Activated CD4-positive, alpha-beta T cell treated with anti-CD3 and anti-CD28 coated beads for 36 hours (primary cell): ENCODE data around the gene SSR1. TPM values are rescaled to one million over a fixed set of nuclear protein-coding genes. Genes with fewer than 3 reads are reported as not detected.
"Not testable (repeated sequence)": the region's sequence is repeated elsewhere in the genome, so short reads cannot be mapped to it uniquely, and the experiment has no call there.

Source experiments
- ATAC-seq: fragments of 200-7000 bp; cut with Tn5 transposase; one replicate; pipeline ENCODE4 v1.10.0; 2021; ENCODE audit warnings: mild to moderate bottlenecking, moderate library complexity
- CTCF ChIA-PET: fragments of 350-600 bp; sonication (Branson Sonifier 250); formaldehyde crosslinking; loops from one replicate; lab custom pipeline; 2021; ENCODE audit warnings: antibody characterized with exemption; lab: Charles Lee
- POLR2A ChIA-PET: fragments of 350-600 bp; sonication (Branson Sonifier 250); formaldehyde crosslinking; loops from one replicate; lab custom pipeline; 2021; ENCODE audit warnings: antibody characterized with exemption, inconsistent platforms; lab: Charles Lee
- DNase-seq: peaks from one replicate; pipeline ENCODE4 v3.0.0-alpha.2; 2020
- H3K27ac Mint-ChIP-seq: one replicate; pipeline ENCODE4 v1.8.0; 2021; ENCODE audit warnings: mixed read lengths
- H3K27me3 Mint-ChIP-seq: one replicate; pipeline ENCODE4 v1.8.0; 2021; ENCODE audit warnings: mixed read lengths
- H3K36me3 Mint-ChIP-seq: one replicate; pipeline ENCODE4 v1.8.0; 2021; ENCODE audit warnings: low read depth, mixed read lengths
- H3K4me1 Mint-ChIP-seq: one replicate; pipeline ENCODE4 v1.8.0; 2021; ENCODE audit warnings: mixed read lengths
- H3K4me3 Mint-ChIP-seq: one replicate; pipeline ENCODE4 v1.8.0; 2021; ENCODE audit warnings: mild to moderate bottlenecking, moderate library complexity, mixed read lengths
- H3K9me3 Mint-ChIP-seq: one replicate; pipeline ENCODE4 v1.8.0; 2021; ENCODE audit warnings: low read depth, mixed read lengths
- intact Hi-C, 2 experiments: fragments of 100-400 bp; cut with DNase I in 1 of 2; cut with micrococcal nuclease in 1 of 2; formaldehyde crosslinking; loops; one replicate each; pipeline versions ENCODE4 v1.14.2 to v1.15.1; 2022 to 2024; cut with DNase I, micrococcal nuclease
- total RNA-seq, 2 experiments: library from RNA; stranded (reverse); gene quantifications; one replicate each; pipeline ENCODE4 v1.2.3, GENCODE V29; 2021

The SSR1 gene
- total RNA-seq, result 100 to 1,000 TPM; 129 to 165 TPM

- DNase-seq, result peak; percentile 97
- Mint-ChIP-seq H3K27me3 (no peaks in the 10 kb centered on the region), H3K4me3 (peak within 1 kb of the TSS; percentile 99), H3K4me1 (peaks cover 45% of the 10 kb centered on the region), H3K27ac (peak within 1 kb of the TSS; percentile 98), H3K9me3 (peaks cover 6% of the 10 kb centered on the region), H3K36me3 (peaks cover 39% of the 10 kb centered on the region)
- CTCF ChIA-PET, result interaction anchor here (0.7 to 1.0 kb wide), 3 partner anchors 31 to 656 kb away, joined by 3 read pairs; partner anchors contain the start of genes CAGE1 and RIOK1
- ATAC-seq, result peak; percentile 97
- POLR2A ChIA-PET, result interaction anchor here (1.6 to 2.3 kb wide), 2 partner anchors 77 to 79 kb away, joined by 3 to 9 read pairs; partner anchors contain the start of genes CAGE1 and RIOK1
- intact Hi-C loops, result loop anchor here (1.0 to 10.0 kb wide), 10 partner anchors 76 to 1122 kb away; partner anchors contain the start of genes BLOC1S5 (in 2 of the 2), CAGE1 (in 2 of the 2), RIOK1 (in 2 of the 2) and SNRNP48 (in 2 of the 2)
Observed at GRCh38 chr6:7312616-7313504, at the start of gene SSR1. Gene SSR1 (minus strand): TSS chr6:7313199. CDS start chr6:7313120, 79 bp downstream.

- H3K27me3 Mint-ChIP-seq, intact Hi-C loops, H3K9me3 Mint-ChIP-seq, H3K36me3 Mint-ChIP-seq, H3K27ac Mint-ChIP-seq, POLR2A ChIA-PET, ATAC-seq, H3K4me3 Mint-ChIP-seq, DNase-seq, H3K4me1 Mint-ChIP-seq: not testable (repeated sequence)
- CTCF ChIA-PET, result interaction anchor here (0.7 kb wide), 1 partner anchor 19 kb away, joined by 4 read pairs; no protein-coding TSS in a partner anchor
Observed at GRCh38 chr6:7351916-7352315, 38.9 kb upstream of the SSR1 start.

- H3K4me3 Mint-ChIP-seq, POLR2A ChIA-PET, CTCF ChIA-PET, intact Hi-C loops, H3K4me1 Mint-ChIP-seq, DNase-seq, H3K36me3 Mint-ChIP-seq, H3K9me3 Mint-ChIP-seq, H3K27me3 Mint-ChIP-seq, ATAC-seq, H3K27ac Mint-ChIP-seq: not testable (repeated sequence)
Observed at GRCh38 chr6:7350591-7350990, 37.6 kb upstream of the SSR1 start.

- ATAC-seq, POLR2A ChIA-PET, H3K4me1 Mint-ChIP-seq, intact Hi-C loops, H3K27me3 Mint-ChIP-seq, H3K36me3 Mint-ChIP-seq, H3K4me3 Mint-ChIP-seq, H3K9me3 Mint-ChIP-seq, DNase-seq, H3K27ac Mint-ChIP-seq: not testable (repeated sequence)
- CTCF ChIA-PET, result interaction anchor here (0.5 kb wide), 1 partner anchor 670 kb away, joined by 3 read pairs; no protein-coding TSS in a partner anchor
Observed at GRCh38 chr6:7347551-7347997, 34.6 kb upstream of the SSR1 start.

- H3K4me3 Mint-ChIP-seq, ATAC-seq: not testable (repeated sequence)
Observed at GRCh38 chr6:7344773-7345450, 31.9 kb upstream of the SSR1 start.

GRCh38 chr6:7343546-7344475 is 30.8 kb upstream of the SSR1 start:
- Mint-ChIP-seq H3K27me3 (peaks cover 8% of the 10 kb centered on the region), H3K4me1 (peaks cover 2% of the 10 kb centered on the region), H3K9me3 (no peaks in the 10 kb centered on the region), H3K27ac (no peak overlapping the region), H3K4me3 (no peak overlapping the region), H3K36me3 (no peaks in the 10 kb centered on the region)
- no peak for DNase-seq
- ChIA-PET CTCF (interaction anchor here (0.7 kb wide), 1 partner anchor 246 kb away, joined by 3 read pairs; the partner anchor contains the start of gene SNRNP48), POLR2A (no interaction called here)
- ATAC-seq, result no peak
- intact Hi-C loops, result no loop called here

More at GRCh38 chr6:7344773-7345450, 31.9 kb upstream of the SSR1 start:
- CTCF ChIA-PET, result interaction anchor here (0.6 to 0.7 kb wide), 3 partner anchors 41 to 643 kb away, joined by 3 to 4 read pairs (median 3); no protein-coding TSS in a partner anchor
- POLR2A ChIA-PET, intact Hi-C loops, H3K36me3 Mint-ChIP-seq, H3K27ac Mint-ChIP-seq, H3K27me3 Mint-ChIP-seq, H3K4me1 Mint-ChIP-seq, H3K9me3 Mint-ChIP-seq, DNase-seq: not testable (repeated sequence)

- Mint-ChIP-seq H3K27ac (no peak overlapping the region), H3K27me3 (peaks cover 6% of the 10 kb centered on the region), H3K36me3 (no peaks in the 10 kb centered on the region), H3K4me1 (peaks cover 2% of the 10 kb centered on the region), H3K9me3 (no peaks in the 10 kb centered on the region), H3K4me3 (no peak overlapping the region)
- ChIA-PET CTCF (no interaction called here), POLR2A (no interaction called here)
- ATAC-seq, result peak; percentile 63
- no peak for DNase-seq
- intact Hi-C loops, result no loop called here
Observed at GRCh38 chr6:7341989-7342742, 29.2 kb upstream of the SSR1 start.

- peaks cover 6% of the 10 kb centered on the region for H3K27me3 Mint-ChIP-seq
- intact Hi-C loops, result no loop called here
- no peak overlapping the region for H3K4me3 Mint-ChIP-seq
- POLR2A ChIA-PET, result no interaction called here
- DNase-seq, result no peak
- no peaks in the 10 kb centered on the region for H3K9me3 Mint-ChIP-seq
- no peak overlapping the region for H3K27ac Mint-ChIP-seq
- H3K36me3 Mint-ChIP-seq, result no peaks in the 10 kb centered on the region
- ATAC-seq, result no peak
- CTCF ChIA-PET, result interaction anchor here (0.7 kb wide), 1 partner anchor 85 kb away, joined by 3 read pairs; no protein-coding TSS in a partner anchor
- peaks cover 2% of the 10 kb centered on the region for H3K4me1 Mint-ChIP-seq
Observed at GRCh38 chr6:7341271-7341670, 28.3 kb upstream of the SSR1 start.

GRCh38 chr6:7339007-7339732 is 26.2 kb upstream of the SSR1 start:
- H3K9me3 Mint-ChIP-seq, ATAC-seq, POLR2A ChIA-PET, H3K27me3 Mint-ChIP-seq, H3K27ac Mint-ChIP-seq, H3K4me3 Mint-ChIP-seq, H3K36me3 Mint-ChIP-seq, H3K4me1 Mint-ChIP-seq: not testable (repeated sequence)
- intact Hi-C loops, result loop anchor here in 1 of 2 experiments (2.0 kb wide), 1 partner anchor 62 kb away; no protein-coding TSS in a partner anchor
- CTCF ChIA-PET, result interaction anchor here (0.8 to 1.5 kb wide), 2 partner anchors 36 to 53 kb away, joined by 3 read pairs; no protein-coding TSS in a partner anchor
- DNase-seq, result peak; percentile 13
